Body of pancreas (tissue), 4 donors: ENCODE results near the gene CDKN2B-AS1. TPM values are rescaled to one million over a fixed set of nuclear protein-coding genes. Genes with fewer than 3 reads are reported as not detected.

Source experiments
- ATAC-seq: fragments of 150-250 bp; one replicate; pipeline ENCODE4 v1.9.1; 2016
- DNase-seq, 4 donors: peaks; one replicate each; pipeline ENCODE4 v3.0.0-alpha.2; 2019
- H3K27ac ChIP-seq, 4 donors: fragments of 200-600 bp; sonication (generic); 1 replicate in 3 of 4; 2 replicates in 1 of 4; pipeline versions ENCODE4 v1.5.1 to v1.6.1; 2016 to 2019; ENCODE audit warnings: mild to moderate bottlenecking in 1 of 4, mixed read lengths in 1 of 4, moderate library complexity in 1 of 4
- H3K27me3 ChIP-seq, 2 donors: fragments of 200-600 bp; sonication (generic); one replicate each; pipeline ENCODE4 v1.6.0; 2016; ENCODE audit warnings: mild to moderate bottlenecking in 1 of 2
- H3K36me3 ChIP-seq, 2 donors: fragments of 200-600 bp; sonication (generic); replicated peaks in 1 of 2; 2 replicates each; pipeline ENCODE4 v1.5.1; 2016; ENCODE audit warnings: low read depth in 2 of 2; ENCODE audit not compliant: insufficient read depth in 1 of 2
- H3K4me1 ChIP-seq: fragments of 200-600 bp; sonication (generic); one replicate; pipeline ENCODE4 v1.6.0; 2016
- H3K4me3 ChIP-seq, 2 donors: fragments of 200-600 bp; sonication (generic); 1 replicate in 1 of 2; 2 replicates in 1 of 2; pipeline ENCODE4 v1.5.1; 2016 to 2019
- H3K9me3 ChIP-seq, 3 donors: fragments of 200-600 bp; sonication (generic); 1 replicate in 2 of 3; 2 replicates in 1 of 3; pipeline ENCODE4 v1.5.1; 2016
- CTCF ChIP-seq, 7 experiments: fragments of 450-650 bp in 4 of 7; fragments of 200-600 bp in 3 of 7; sonication (generic) in 3 of 7; IDR thresholded peaks; one replicate each; pipeline ENCODE4 v1.5.1; 2016 to 2019; ENCODE audit warnings: antibody characterized with exemption in 7 of 7
- POLR2A ChIP-seq, 3 donors: fragments of 450-650 bp; IDR thresholded peaks; one replicate each; pipeline ENCODE4 v1.6.1; 2016; ENCODE audit warnings: antibody characterized with exemption in 3 of 3, mild to moderate bottlenecking in 2 of 3
- WGBS, 2 donors: methylation state at CpG; one replicate each; pipeline ENCODE4 v1.1.5; 2017; 5-methylcytosine and 5-hydroxymethylcytosine counted together
- intact Hi-C: fragments of 100-400 bp; cut with DNase I; formaldehyde crosslinking; loops from one replicate; pipeline ENCODE4 v1.15.1; 2023
- total RNA-seq, 2 donors: library from RNA; depleted of rRNA; stranded (reverse); fragments of >200 nt; gene quantifications; one replicate each; pipeline ENCODE4 v1.1.0, GENCODE V29; 2016

The CDKN2B-AS1 gene
- total RNA-seq, 2 donors from 2014 or later: 0.26 TPM; not detected in 1

GRCh38 chr9:22052376-22052945 lies 57.9 kb downstream of the CDKN2B-AS1 start:
- WGBS, 2 donors: 39 to 44% methylated on average over 4 of the region's 4 CpGs
- H3K27ac ChIP-seq: no peak overlapping the region
- H3K36me3 ChIP-seq: no peaks in the 10 kb centered on the region
- peak in 1 of 4 donors; percentile 2 for DNase-seq
- H3K9me3 ChIP-seq: no peaks in the 10 kb centered on the region
- TF ChIP-seq POLR2A (IDR thresholded peaks at IDR 0.05): no peak
- no peak for TF ChIP-seq CTCF (IDR thresholded peaks at IDR 0.05)
- no peak for ATAC-seq
- H3K4me3 ChIP-seq: no peak overlapping the region
- no peaks in the 10 kb centered on the region for H3K27me3 ChIP-seq
- intact Hi-C loops: no loop called here
- no peaks in the 10 kb centered on the region for H3K4me1 ChIP-seq

GRCh38 chr9:22053178-22053577 lies 58.6 kb downstream of the CDKN2B-AS1 start:
- ATAC-seq: no peak
- no peaks in the 10 kb centered on the region for H3K9me3 ChIP-seq
- DNase-seq: no peak
- H3K4me3 ChIP-seq: no peak overlapping the region
- intact Hi-C loops: no loop called here
- H3K27me3 ChIP-seq: no peaks in the 10 kb centered on the region
- WGBS, 2 donors: 50 to 51% methylated on average over 2 of the region's 2 CpGs
- no peak overlapping the region for H3K27ac ChIP-seq
- TF ChIP-seq CTCF (IDR thresholded peaks at IDR 0.05) (no peak), POLR2A (IDR thresholded peaks at IDR 0.05) (no peak)
- no peaks in the 10 kb centered on the region for H3K4me1 ChIP-seq
- H3K36me3 ChIP-seq: no peaks in the 10 kb centered on the region

GRCh38 chr9:22054076-22054475 lies 59.5 kb downstream of the CDKN2B-AS1 start:
- intact Hi-C loops: no loop called here
- no peak for DNase-seq
- H3K27me3 ChIP-seq: no peaks in the 10 kb centered on the region

GRCh38 chr9:22054529-22054928 lies 59.9 kb downstream of the CDKN2B-AS1 start:
- DNase-seq (no peak), ATAC-seq (no peak)
- no peaks in the 10 kb centered on the region for H3K4me1 ChIP-seq
- no peaks in the 10 kb centered on the region for H3K36me3 ChIP-seq
- no peaks in the 10 kb centered on the region for H3K27me3 ChIP-seq
- intact Hi-C loops: no loop called here
- WGBS, 2 donors: 90 to 91% methylated on average over 2 of the region's 2 CpGs
- H3K4me3 ChIP-seq: no peak overlapping the region
- H3K27ac ChIP-seq: no peak overlapping the region
- no peaks in the 10 kb centered on the region for H3K9me3 ChIP-seq
- no peak for TF ChIP-seq POLR2A (IDR thresholded peaks at IDR 0.05)
- no peak for TF ChIP-seq CTCF (IDR thresholded peaks at IDR 0.05)

More at GRCh38 chr9:22054076-22054475, 59.5 kb downstream of the CDKN2B-AS1 start:
- Histone ChIP-seq H3K27ac (no peak overlapping the region), H3K9me3 (no peaks in the 10 kb centered on the region), H3K36me3 (no peaks in the 10 kb centered on the region), H3K4me3 (no peak overlapping the region), H3K4me1 (no peaks in the 10 kb centered on the region)
- WGBS, 2 donors: 79 to 84% methylated on average over 3 of the region's 3 CpGs
- TF ChIP-seq POLR2A (IDR thresholded peaks at IDR 0.05) (no peak), CTCF (IDR thresholded peaks at IDR 0.05) (no peak)
- no peak for ATAC-seq

- H3K9me3 ChIP-seq: no peaks in the 10 kb centered on the region
- no peak for TF ChIP-seq CTCF (IDR thresholded peaks at IDR 0.05)
- H3K36me3 ChIP-seq: no peaks in the 10 kb centered on the region
- no peak for ATAC-seq
- no peaks in the 10 kb centered on the region for H3K4me1 ChIP-seq
- no peak overlapping the region for H3K4me3 ChIP-seq
- H3K27ac ChIP-seq: no peak overlapping the region
- no peaks in the 10 kb centered on the region for H3K27me3 ChIP-seq
- intact Hi-C loops: no loop called here
- DNase-seq: no peak
These were observed 60.5 kb downstream of the CDKN2B-AS1 start for GRCh38 chr9:22055090-22055489.
